Tibial nerve (tissue), 4 donors: ENCODE data around the gene BCKDHB. TPM values are rescaled to one million over a fixed set of nuclear protein-coding genes. Genes with fewer than 3 reads are reported as not detected.

ENCODE experiments used
- DNase-seq, 2 donors: peaks; one replicate each; pipeline ENCODE4 v3.0.0-alpha.2; 2019; ENCODE audit warnings: low spot score in 2 of 2
- H3K27ac ChIP-seq, 4 donors: fragments of 200-600 bp; sonication (generic) in 3 of 4; one replicate each; pipeline ENCODE4 v1.5.1; 2017 to 2019; ENCODE audit warnings: mild to moderate bottlenecking in 1 of 4
- H3K27me3 ChIP-seq, 2 donors: fragments of 200-600 bp; sonication (generic) in 1 of 2; one replicate each; pipeline versions ENCODE4 v1.5.1 to v1.6.0; 2017 to 2019
- H3K36me3 ChIP-seq, 3 donors: fragments of 200-600 bp; sonication (generic); one replicate each; pipeline ENCODE4 v1.5.1; 2018 to 2019
- H3K4me1 ChIP-seq, 4 donors: fragments of 200-600 bp; sonication (generic) in 3 of 4; one replicate each; pipeline ENCODE4 v1.5.1; 2017 to 2019
- H3K4me3 ChIP-seq, 4 donors: fragments of 200-600 bp; sonication (generic) in 3 of 4; one replicate each; pipeline ENCODE4 v1.5.1; 2017 to 2019; ENCODE audit warnings: mild to moderate bottlenecking in 1 of 4, moderate library complexity in 1 of 4
- H3K9me3 ChIP-seq, 4 donors: fragments of 200-600 bp; sonication (generic) in 3 of 4; one replicate each; pipeline ENCODE4 v1.5.1; 2017 to 2019
- CTCF ChIP-seq, 5 experiments: fragments of 200-600 bp in 3 of 5; fragments of 450-650 bp in 2 of 5; sonication (generic) in 3 of 5; IDR thresholded peaks; one replicate each; pipeline ENCODE4 v1.5.1; 2016 to 2019; ENCODE audit warnings: antibody characterized with exemption in 5 of 5, mild to moderate bottlenecking in 3 of 5, moderate library complexity in 2 of 5
- EP300 ChIP-seq, 2 donors: sonication (generic); formaldehyde crosslinking; IDR thresholded peaks; one replicate each; pipeline ENCODE4 v1.6.1; 2017; ENCODE audit warnings: antibody characterized with exemption in 2 of 2, mild to moderate bottlenecking in 1 of 2
- POLR2A ChIP-seq, 2 donors: fragments of 450-650 bp; IDR thresholded peaks; one replicate each; pipeline ENCODE4 v1.6.1; 2017; ENCODE audit warnings: antibody characterized with exemption in 2 of 2, mild to moderate bottlenecking in 2 of 2, moderate library complexity in 2 of 2
- WGBS, 2 donors: methylation state at CpG; one replicate each; pipeline ENCODE4 v1.1.5; 2018; 5-methylcytosine and 5-hydroxymethylcytosine counted together
- total RNA-seq, 4 donors: library from RNA; depleted of rRNA; stranded (reverse); fragments of >200 nt; gene quantifications; one replicate each; pipeline ENCODE4 v1.1.0, GENCODE V29; 2016

Gene BCKDHB
- total RNA-seq, 4 donors from 2014 or later: 13.5 to 28.7 (median 23.4) TPM

DNA sequence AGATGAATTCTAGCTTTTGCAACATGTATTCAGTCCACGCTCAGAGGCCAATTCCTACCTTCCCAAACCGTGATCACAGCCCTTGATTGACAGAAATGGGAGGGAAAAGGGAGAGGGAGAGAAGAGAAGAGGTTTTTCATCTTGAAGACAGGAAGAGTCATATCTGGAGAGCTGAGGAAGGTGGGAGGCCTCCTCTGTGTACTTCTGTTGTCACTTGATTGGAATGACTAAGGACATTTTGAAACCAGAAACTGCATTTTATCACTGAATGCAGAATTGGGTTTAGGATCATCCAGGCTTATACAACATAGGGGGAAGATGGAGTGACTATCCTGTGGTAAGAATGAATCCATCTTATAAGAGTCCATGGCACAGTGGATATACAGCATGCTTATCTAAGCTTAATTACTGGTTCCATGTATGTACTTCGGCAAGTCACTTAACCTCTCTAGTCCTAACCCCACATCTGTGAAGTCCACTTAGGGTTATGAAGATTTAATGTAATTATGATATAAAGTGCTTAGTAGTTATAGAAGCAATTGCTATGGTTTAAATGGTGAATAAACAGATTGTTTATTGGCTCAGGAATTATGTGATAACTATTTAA, 144.0 kb downstream of the BCKDHB start:
- Histone ChIP-seq H3K9me3 (no peaks in the 10 kb centered on the region), H3K27me3 (no peaks in the 10 kb centered on the region), H3K4me1 (peaks cover 0 to 38% (median 7%) of the 10 kb centered on the region in 4 donors), H3K36me3 (no peaks in the 10 kb centered on the region), H3K27ac (no peak overlapping the region), H3K4me3 (no peak overlapping the region)
- no peak for DNase-seq
- WGBS, 2 donors: 87 to 90% methylated on average over 3 of the region's 3 CpGs
- TF ChIP-seq CTCF (IDR thresholded peaks at IDR 0.05) (no peak), POLR2A (IDR thresholded peaks at IDR 0.05) (no peak), EP300 (IDR thresholded peaks at IDR 0.05) (no peak)

DNA sequence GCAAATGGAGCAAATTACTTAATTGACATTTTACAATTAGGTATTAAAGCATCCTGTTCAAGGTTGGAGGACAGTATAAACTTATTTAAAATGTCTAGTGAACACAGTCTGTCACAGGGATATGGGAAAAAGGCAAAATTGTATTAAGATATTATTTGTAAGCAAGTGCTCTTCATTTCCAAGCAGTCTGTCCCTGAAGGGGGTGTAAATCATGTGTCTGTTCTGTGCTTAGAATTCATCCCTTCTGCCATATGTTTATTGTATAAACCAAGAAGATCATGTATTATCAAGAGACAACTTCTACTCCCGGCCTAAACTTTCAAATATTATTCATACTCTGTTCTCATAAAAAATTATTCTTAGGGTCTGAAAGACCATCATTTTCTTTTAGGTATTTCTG, 144.8 kb downstream of the BCKDHB start:
- Histone ChIP-seq H3K27ac (peak overlapping the region in 1 of 4 donors; percentile 29), H3K4me3 (no peak overlapping the region), H3K36me3 (no peaks in the 10 kb centered on the region), H3K4me1 (peaks cover 0 to 38% (median 7%) of the 10 kb centered on the region in 4 donors), H3K9me3 (no peaks in the 10 kb centered on the region), H3K27me3 (no peaks in the 10 kb centered on the region)
- WGBS, 2 donors: 70 to 83% methylated on average over 1 of the region's 1 CpG
- DNase-seq: no peak
- TF ChIP-seq POLR2A (IDR thresholded peaks at IDR 0.05) (no peak), EP300 (IDR thresholded peaks at IDR 0.05) (no peak), CTCF (IDR thresholded peaks at IDR 0.05) (no peak)

DNA sequence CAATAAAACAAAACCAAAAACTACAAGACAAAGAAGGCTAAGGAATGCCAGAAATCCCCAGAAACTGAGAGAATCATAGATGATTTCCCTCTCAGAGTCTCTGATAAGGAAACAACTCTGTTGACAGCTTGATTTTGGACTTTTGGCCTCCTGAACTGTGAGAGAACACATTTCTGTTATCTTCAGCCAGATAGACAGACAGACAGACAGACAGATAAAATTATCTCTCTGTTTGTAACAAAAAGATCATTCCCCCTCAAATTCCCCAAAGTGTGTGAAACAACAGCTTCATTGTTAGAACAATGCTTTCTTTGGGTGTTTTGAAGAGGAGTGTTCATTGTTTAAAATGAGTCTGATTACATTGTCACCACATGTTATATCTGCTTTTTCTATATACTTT, 148.2 kb downstream of the BCKDHB start:
- DNase-seq: no peak
- H3K4me3 ChIP-seq: no peak overlapping the region
- H3K27ac ChIP-seq: no peak overlapping the region
- no peak for TF ChIP-seq EP300 (IDR thresholded peaks at IDR 0.05)
- no peak for TF ChIP-seq POLR2A (IDR thresholded peaks at IDR 0.05)
- TF ChIP-seq CTCF (IDR thresholded peaks at IDR 0.05): no peak
- H3K36me3 ChIP-seq: no peaks in the 10 kb centered on the region
- H3K27me3 ChIP-seq: no peaks in the 10 kb centered on the region
- H3K4me1 ChIP-seq: peaks cover 0 to 16% (median 0%) of the 10 kb centered on the region in 4 donors
- H3K9me3 ChIP-seq: no peaks in the 10 kb centered on the region

- Histone ChIP-seq H3K4me1 (peaks cover 0 to 12% (median 0%) of the 10 kb centered on the region in 4 donors), H3K9me3 (no peaks in the 10 kb centered on the region), H3K27me3 (no peaks in the 10 kb centered on the region), H3K27ac (no peak overlapping the region), H3K36me3 (no peaks in the 10 kb centered on the region), H3K4me3 (no peak overlapping the region)
- DNase-seq: no peak
- TF ChIP-seq POLR2A (IDR thresholded peaks at IDR 0.05) (no peak), EP300 (IDR thresholded peaks at IDR 0.05) (no peak), CTCF (IDR thresholded peaks at IDR 0.05) (no peak)
These were observed 150.2 kb downstream of the BCKDHB start for GRCh38 chr6:80256691-80257090.

- Histone ChIP-seq H3K36me3 (no peaks in the 10 kb centered on the region), H3K27me3 (no peaks in the 10 kb centered on the region), H3K4me1 (peaks cover 0 to 17% (median 0%) of the 10 kb centered on the region in 4 donors), H3K4me3 (no peak overlapping the region), H3K27ac (no peak overlapping the region), H3K9me3 (no peaks in the 10 kb centered on the region)
- no peak for DNase-seq
- TF ChIP-seq EP300 (IDR thresholded peaks at IDR 0.05) (no peak), POLR2A (IDR thresholded peaks at IDR 0.05) (no peak), CTCF (IDR thresholded peaks at IDR 0.05) (no peak)
- whole genome bisulfite sequencing, 2 donors: 94 to 95% methylated on average over 4 of the region's 4 CpGs
These were observed 152.6 kb downstream of the BCKDHB start for GRCh38 chr6:80259118-80259517.
